HEK293 (cell line): ENCODE measurements around the gene ANKRD37.

ENCODE experiments used
- CTCF ChIA-PET: fragments of 350-600 bp; formaldehyde crosslinking; extraction: SDS; loops from one replicate; lab custom pipeline; 2021; ENCODE audit warnings: antibody characterized with exemption; lab: Yijun Ruan, JAX
- POLR2A ChIA-PET: fragments of 300-600 bp; formaldehyde crosslinking; extraction: SDS; loops from one replicate; lab custom pipeline; 2020; ENCODE audit warnings: antibody characterized with exemption, inconsistent platforms; lab: Yijun Ruan, JAX
- H3K27ac ChIP-seq: fragments of 200-500 bp; sonication (Bioruptor generic); 2 replicates; pipeline ENCODE4 v1.5.1; 2014; ENCODE audit warnings: low read depth, low read length, control low read depth, inconsistent platforms; ENCODE audit errors: extremely low read depth
- H3K36me3 ChIP-seq, 2 experiments: fragments of 200-500 bp in 1 of 2; sonication (Bioruptor generic) in 1 of 2; 1 replicate in 1 of 2; 2 replicates in 1 of 2; pipeline ENCODE4 v1.5.1; 2014 to 2017; ENCODE audit warnings: inconsistent platforms in 2 of 2, low read length in 2 of 2; ENCODE audit not compliant: control insufficient read depth in 2 of 2, insufficient read depth in 1 of 2
- H3K4me1 ChIP-seq: fragments of 200-500 bp; sonication (Bioruptor generic); 2 replicates; pipeline ENCODE4 v1.5.1; 2014; ENCODE audit warnings: mild to moderate bottlenecking, low read length, inconsistent platforms; ENCODE audit not compliant: control insufficient read depth, insufficient read depth
- H3K4me3 ChIP-seq: 2 replicates; pipeline ENCODE4 v1.5.1; 2011; ENCODE audit warnings: low read depth, mild to moderate bottlenecking, control low read depth, low read length, moderate library complexity
- H3K9me3 ChIP-seq: fragments of 200-500 bp; sonication (Bioruptor generic); 2 replicates; pipeline ENCODE4 v1.5.1; 2014; ENCODE audit warnings: low read depth, low read length, inconsistent platforms; ENCODE audit not compliant: control insufficient read depth, insufficient read depth
- OSR2 ChIP-seq: fragments of 450-650 bp; formaldehyde crosslinking; IDR thresholded peaks from 2 replicates; pipeline ENCODE4 v1.5.1; 2016; ENCODE audit warnings: missing biosample characterization, missing genetic modification characterization
- SCRT1 ChIP-seq: fragments of 450-650 bp; formaldehyde crosslinking; IDR thresholded peaks from 2 replicates; pipeline ENCODE4 v1.5.1; 2016; ENCODE audit warnings: missing biosample characterization, missing genetic modification characterization, borderline replicate concordance
- SP2 ChIP-seq: fragments of 450-650 bp; formaldehyde crosslinking; IDR thresholded peaks from 2 replicates; pipeline ENCODE4 v1.5.1; 2016; ENCODE audit warnings: missing biosample characterization, missing genetic modification characterization
- ZBTB17 ChIP-seq: fragments of 450-650 bp; formaldehyde crosslinking; IDR thresholded peaks from 2 replicates; pipeline ENCODE4 v1.5.1; 2016; ENCODE audit warnings: missing biosample characterization, missing genetic modification characterization
- ZBTB20 ChIP-seq: fragments of 450-650 bp; formaldehyde crosslinking; IDR thresholded peaks from 2 replicates; pipeline ENCODE4 v1.5.1; 2016; ENCODE audit warnings: missing biosample characterization, missing genetic modification characterization
- ZFP37 ChIP-seq: fragments of 450-650 bp; formaldehyde crosslinking; IDR thresholded peaks from 2 replicates; pipeline ENCODE4 v1.5.1; 2016; ENCODE audit warnings: missing biosample characterization, missing genetic modification characterization
- ZNF157 ChIP-seq: fragments of 450-650 bp; formaldehyde crosslinking; IDR thresholded peaks from 2 replicates; pipeline ENCODE4 v1.5.1; 2016; ENCODE audit warnings: missing biosample characterization, missing genetic modification characterization
- ZNF19 ChIP-seq: fragments of 450-650 bp; formaldehyde crosslinking; IDR thresholded peaks from 2 replicates; pipeline ENCODE4; 2016; ENCODE audit warnings: missing biosample characterization, missing genetic modification characterization, low read depth
- ZNF341 ChIP-seq: fragments of 450-650 bp; formaldehyde crosslinking; IDR thresholded peaks from 2 replicates; pipeline ENCODE4; 2016; ENCODE audit warnings: low read depth, missing biosample characterization, missing genetic modification characterization
- ZNF366 ChIP-seq: fragments of 450-650 bp; formaldehyde crosslinking; conservative IDR thresholded peaks from 2 replicates; pipeline ENCODE4 v1.5.1; 2016; ENCODE audit warnings: missing biosample characterization, missing genetic modification characterization
- ZNF521 ChIP-seq: fragments of 450-650 bp; formaldehyde crosslinking; IDR thresholded peaks from 2 replicates; pipeline ENCODE4 v1.5.1; 2017; ENCODE audit warnings: missing biosample characterization, mild to moderate bottlenecking, missing genetic modification characterization
- ZNF626 ChIP-seq: fragments of 450-650 bp; sonication (Bioruptor Pico); formaldehyde crosslinking; IDR thresholded peaks from 2 replicates; pipeline ENCODE4 v1.5.1; 2018; ENCODE audit warnings: missing biosample characterization, missing genetic modification characterization, inconsistent platforms
- ZNF664 ChIP-seq: fragments of 450-650 bp; formaldehyde crosslinking; IDR thresholded peaks from 2 replicates; pipeline ENCODE4 v1.5.1; 2016; ENCODE audit warnings: missing biosample characterization, missing genetic modification characterization
- ZNF785 ChIP-seq: fragments of 450-650 bp; formaldehyde crosslinking; IDR thresholded peaks from 2 replicates; pipeline ENCODE4 v1.5.1; 2016; ENCODE audit warnings: missing biosample characterization, missing genetic modification characterization
- TF ChIP-seq, protein P1 (sequence below): fragments of 450-650 bp; IDR thresholded peaks from 2 replicates; pipeline ENCODE4 v1.5.1; 2018; ENCODE audit warnings: missing biosample characterization, mild to moderate bottlenecking, missing genetic modification characterization
- TF ChIP-seq, protein P2 (sequence below): sonication (generic); formaldehyde crosslinking; IDR thresholded peaks from 2 replicates; pipeline ENCODE4 v1.8.1; 2022; ENCODE audit warnings: mild to moderate bottlenecking, moderate library complexity, missing genetic modification reagents
- TF ChIP-seq, protein P3 (sequence below): fragments of 450-650 bp; formaldehyde crosslinking; IDR thresholded peaks from 2 replicates; pipeline ENCODE4 v1.5.1; 2016; ENCODE audit warnings: missing biosample characterization, missing genetic modification characterization, borderline replicate concordance
- TF ChIP-seq, protein P4 (sequence below): fragments of 450-650 bp; formaldehyde crosslinking; IDR thresholded peaks from 2 replicates; pipeline ENCODE4 v1.5.1; 2016; ENCODE audit warnings: missing biosample characterization, missing genetic modification characterization
- TF ChIP-seq, protein P5 (sequence below): fragments of 450-650 bp; formaldehyde crosslinking; IDR thresholded peaks from 2 replicates; pipeline ENCODE4 v1.5.1; 2016; ENCODE audit warnings: missing biosample characterization, missing genetic modification characterization

The ANKRD37 gene

DNA sequence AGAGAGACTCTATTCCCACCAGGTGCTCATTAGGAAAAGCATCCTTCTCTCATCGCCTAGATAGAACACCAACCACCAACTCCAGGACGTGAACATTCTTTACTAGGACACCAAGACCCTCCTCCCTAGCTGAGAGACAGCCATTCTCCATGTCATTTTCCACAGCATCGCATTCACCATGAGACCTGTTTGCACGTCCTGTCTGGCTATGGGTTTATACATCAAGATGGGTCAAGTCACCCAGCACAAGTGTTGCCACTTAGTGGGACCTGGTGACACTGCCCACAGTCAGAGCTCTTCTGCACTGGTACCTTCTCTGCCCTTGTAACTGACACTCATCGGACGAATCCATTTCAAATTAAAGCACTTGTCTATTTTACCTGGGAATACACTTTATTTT lies 18.4 kb upstream of the ANKRD37 start (continued):
- TF ChIP-seq, protein P1, sequence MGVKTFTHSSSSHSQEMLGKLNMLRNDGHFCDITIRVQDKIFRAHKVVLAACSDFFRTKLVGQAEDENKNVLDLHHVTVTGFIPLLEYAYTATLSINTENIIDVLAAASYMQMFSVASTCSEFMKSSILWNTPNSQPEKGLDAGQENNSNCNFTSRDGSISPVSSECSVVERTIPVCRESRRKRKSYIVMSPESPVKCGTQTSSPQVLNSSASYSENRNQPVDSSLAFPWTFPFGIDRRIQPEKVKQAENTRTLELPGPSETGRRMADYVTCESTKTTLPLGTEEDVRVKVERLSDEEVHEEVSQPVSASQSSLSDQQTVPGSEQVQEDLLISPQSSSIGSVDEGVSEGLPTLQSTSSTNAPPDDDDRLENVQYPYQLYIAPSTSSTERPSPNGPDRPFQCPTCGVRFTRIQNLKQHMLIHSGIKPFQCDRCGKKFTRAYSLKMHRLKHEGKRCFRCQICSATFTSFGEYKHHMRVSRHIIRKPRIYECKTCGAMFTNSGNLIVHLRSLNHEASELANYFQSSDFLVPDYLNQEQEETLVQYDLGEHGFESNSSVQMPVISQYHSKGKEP (tag by site-specific recombination), result no peak
- TF ChIP-seq ZBTB17 (tag by site-specific recombination), result no peak
- TF ChIP-seq, protein P2, sequence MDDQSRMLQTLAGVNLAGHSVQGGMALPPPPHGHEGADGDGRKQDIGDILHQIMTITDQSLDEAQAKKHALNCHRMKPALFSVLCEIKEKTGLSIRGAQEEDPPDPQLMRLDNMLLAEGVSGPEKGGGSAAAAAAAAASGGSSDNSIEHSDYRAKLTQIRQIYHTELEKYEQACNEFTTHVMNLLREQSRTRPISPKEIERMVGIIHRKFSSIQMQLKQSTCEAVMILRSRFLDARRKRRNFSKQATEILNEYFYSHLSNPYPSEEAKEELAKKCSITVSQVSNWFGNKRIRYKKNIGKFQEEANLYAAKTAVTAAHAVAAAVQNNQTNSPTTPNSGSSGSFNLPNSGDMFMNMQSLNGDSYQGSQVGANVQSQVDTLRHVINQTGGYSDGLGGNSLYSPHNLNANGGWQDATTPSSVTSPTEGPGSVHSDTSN (CRISPR knock-in tag), result no peak
- TF ChIP-seq, protein P3, sequence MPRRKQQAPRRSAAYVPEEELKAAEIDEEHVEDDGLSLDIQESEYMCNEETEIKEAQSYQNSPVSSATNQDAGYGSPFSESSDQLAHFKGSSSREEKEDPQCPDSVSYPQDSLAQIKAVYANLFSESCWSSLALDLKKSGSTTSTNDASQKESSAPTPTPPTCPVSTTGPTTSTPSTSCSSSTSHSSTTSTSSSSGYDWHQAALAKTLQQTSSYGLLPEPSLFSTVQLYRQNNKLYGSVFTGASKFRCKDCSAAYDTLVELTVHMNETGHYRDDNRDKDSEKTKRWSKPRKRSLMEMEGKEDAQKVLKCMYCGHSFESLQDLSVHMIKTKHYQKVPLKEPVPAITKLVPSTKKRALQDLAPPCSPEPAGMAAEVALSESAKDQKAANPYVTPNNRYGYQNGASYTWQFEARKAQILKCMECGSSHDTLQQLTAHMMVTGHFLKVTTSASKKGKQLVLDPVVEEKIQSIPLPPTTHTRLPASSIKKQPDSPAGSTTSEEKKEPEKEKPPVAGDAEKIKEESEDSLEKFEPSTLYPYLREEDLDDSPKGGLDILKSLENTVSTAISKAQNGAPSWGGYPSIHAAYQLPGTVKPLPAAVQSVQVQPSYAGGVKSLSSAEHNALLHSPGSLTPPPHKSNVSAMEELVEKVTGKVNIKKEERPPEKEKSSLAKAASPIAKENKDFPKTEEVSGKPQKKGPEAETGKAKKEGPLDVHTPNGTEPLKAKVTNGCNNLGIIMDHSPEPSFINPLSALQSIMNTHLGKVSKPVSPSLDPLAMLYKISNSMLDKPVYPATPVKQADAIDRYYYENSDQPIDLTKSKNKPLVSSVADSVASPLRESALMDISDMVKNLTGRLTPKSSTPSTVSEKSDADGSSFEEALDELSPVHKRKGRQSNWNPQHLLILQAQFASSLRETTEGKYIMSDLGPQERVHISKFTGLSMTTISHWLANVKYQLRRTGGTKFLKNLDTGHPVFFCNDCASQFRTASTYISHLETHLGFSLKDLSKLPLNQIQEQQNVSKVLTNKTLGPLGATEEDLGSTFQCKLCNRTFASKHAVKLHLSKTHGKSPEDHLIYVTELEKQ (tag by site-specific recombination), result no peak

DNA sequence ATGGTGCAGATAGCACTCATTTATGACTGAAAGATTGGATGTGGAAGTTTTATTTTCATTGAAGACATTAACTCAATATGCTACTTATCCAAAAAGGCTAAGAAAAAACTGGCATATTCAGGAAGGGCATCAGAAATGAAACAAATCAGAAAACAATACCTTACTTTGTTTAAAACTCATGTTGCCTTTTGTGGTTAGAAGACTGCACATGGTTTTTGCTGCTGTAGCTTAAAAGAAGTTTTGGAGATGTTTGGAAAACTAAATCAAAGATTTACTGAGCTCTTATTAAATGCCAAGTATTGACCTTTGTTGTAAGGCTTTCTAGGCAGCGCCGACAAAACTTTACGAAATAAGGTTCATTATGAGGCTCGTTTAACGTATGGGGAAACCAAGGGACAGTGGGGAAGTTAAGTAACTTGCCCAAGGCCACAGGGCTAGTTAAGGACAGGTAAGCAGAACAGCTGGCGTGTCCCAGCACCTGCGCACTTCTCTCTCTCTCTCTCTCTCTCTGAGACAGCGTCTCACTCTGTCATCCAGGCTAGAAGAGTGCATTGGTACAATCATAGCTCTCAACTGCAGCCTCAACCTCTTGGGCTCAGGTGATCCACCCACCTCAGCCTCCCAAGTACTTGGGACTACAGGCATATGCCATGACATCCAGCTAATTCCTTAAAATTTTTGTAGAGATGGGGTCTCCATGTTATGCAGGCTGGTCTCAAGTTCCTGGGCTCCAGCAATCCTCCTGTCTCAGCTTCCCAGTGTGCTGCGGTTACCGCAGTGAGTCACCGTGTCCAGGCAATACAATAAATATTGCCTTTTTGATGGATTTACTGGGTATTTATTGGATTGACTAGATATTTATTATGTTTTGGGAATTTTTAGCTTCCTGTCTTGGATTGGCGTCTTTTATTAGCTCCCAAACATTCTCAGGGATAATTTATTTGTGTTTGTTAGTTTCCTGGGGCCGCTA lies 17.0 kb upstream of the ANKRD37 start:
- Histone ChIP-seq H3K9me3 (no peaks in the 10 kb centered on the region), H3K36me3 (peaks cover 0 to 22% of the 10 kb centered on the region in 2 experiments; a peak in 1 of 3 replicates), H3K4me1 (no peaks in the 10 kb centered on the region)
- CTCF ChIA-PET, result no interaction called here
- TF ChIP-seq ZNF366 (tag by site-specific recombination) (no peak), OSR2 (tag by site-specific recombination) (no peak), ZNF341 (tag by site-specific recombination) (no peak), SCRT1 (tag by site-specific recombination) (no peak), ZNF785 (no peak), ZBTB20 (tag by site-specific recombination) (no peak), ZNF19 (tag by site-specific recombination) (no peak), ZNF664 (tag by site-specific recombination) (no peak), ZNF521 (tag by site-specific recombination) (no peak), ZNF157 (no peak), ZNF626 (tag by site-specific recombination) (no peak), SP2 (no peak), ZFP37 (no peak)
- TF ChIP-seq, protein P4, sequence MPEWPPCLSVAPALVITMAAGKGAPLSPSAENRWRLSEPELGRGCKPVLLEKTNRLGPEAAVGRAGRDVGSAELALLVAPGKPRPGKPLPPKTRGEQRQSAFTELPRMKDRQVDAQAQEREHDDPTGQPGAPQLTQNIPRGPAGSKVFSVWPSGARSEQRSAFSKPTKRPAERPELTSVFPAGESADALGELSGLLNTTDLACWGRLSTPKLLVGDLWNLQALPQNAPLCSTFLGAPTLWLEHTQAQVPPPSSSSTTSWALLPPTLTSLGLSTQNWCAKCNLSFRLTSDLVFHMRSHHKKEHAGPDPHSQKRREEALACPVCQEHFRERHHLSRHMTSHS, result no peak
- TF ChIP-seq, protein P5, sequence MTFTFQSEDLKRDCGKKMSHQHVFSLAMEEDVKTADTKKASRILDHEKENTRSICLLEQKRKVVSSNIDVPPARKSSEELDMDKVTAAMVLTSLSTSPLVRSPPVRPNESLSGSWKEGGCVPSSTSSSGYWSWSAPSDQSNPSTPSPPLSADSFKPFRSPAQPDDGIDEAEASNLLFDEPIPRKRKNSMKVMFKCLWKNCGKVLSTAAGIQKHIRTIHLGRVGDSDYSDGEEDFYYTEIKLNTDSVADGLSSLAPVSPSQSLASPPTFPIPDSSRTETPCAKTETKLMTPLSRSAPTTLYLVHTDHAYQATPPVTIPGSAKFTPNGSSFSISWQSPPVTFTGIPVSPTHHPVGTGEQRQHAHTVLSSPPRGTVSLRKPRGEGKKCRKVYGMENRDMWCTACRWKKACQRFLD (tag by site-specific recombination), result no peak
- TF ChIP-seq, all 188 proteins: peak for 0
- Histone ChIP-seq H3K27ac (no peak overlapping the region), H3K4me3 (no peak overlapping the region)
- POLR2A ChIA-PET, result no interaction called here
